NCI-H82 (cell line): ENCODE data around the gene PIKFYVE.
"Not testable (repeated sequence)": the region's sequence is repeated elsewhere in the genome, so short reads cannot be mapped to it uniquely, and the experiment has no call there.

Experiments used
- DNase-seq: peaks from one replicate; lab custom pipeline; 2025; lab: John Stamatoyannopoulos, UW

Gene PIKFYVE

GRCh38 chr2:208254118-208254870, 11.8 kb upstream of the PIKFYVE start:
- DNase-seq = peak; percentile 96

GRCh38 chr2:208254871-208255556, 11.0 kb upstream of the PIKFYVE start, which contains the start of gene IDH1:
IDH1 (minus strand) TSS chr2:208255071; CDS start chr2:208251551, 3,520 bp downstream.
- peak; percentile 98 for DNase-seq

GRCh38 chr2:208255557-208256106, 10.4 kb upstream of the PIKFYVE start:
- DNase-seq = peak; percentile 30

- no peak for DNase-seq
Observed at GRCh38 chr2:208256192-208256782, 9.8 kb upstream of the PIKFYVE start.

GRCh38 chr2:208256849-208257813, 8.9 kb upstream of the PIKFYVE start:
- not testable (repeated sequence) for DNase-seq

GRCh38 chr2:208265371-208265800, 669 bp upstream of the PIKFYVE start:
- peak; percentile 61 for DNase-seq

GRCh38 chr2:208266553-208266893, 468 bp downstream of the PIKFYVE start:
- no peak for DNase-seq

GRCh38 chr2:208266936-208267335, 881 bp downstream of the PIKFYVE start:
- no peak for DNase-seq

- peak; percentile 70 for DNase-seq
Observed at GRCh38 chr2:208267526-208267925, 1.5 kb downstream of the PIKFYVE start.

GRCh38 chr2:208268156-208268952, 2.3 kb downstream of the PIKFYVE start:
- DNase-seq = no peak

- peak; percentile 22 for DNase-seq
Observed at GRCh38 chr2:208269091-208269490, 3.0 kb downstream of the PIKFYVE start.

GRCh38 chr2:208274748-208275147, 8.7 kb downstream of the PIKFYVE start:
- peak; percentile 10 for DNase-seq

- DNase-seq = no peak
Observed at GRCh38 chr2:208278549-208278948, 12.5 kb downstream of the PIKFYVE start.

GRCh38 chr2:208279236-208279635, 13.2 kb downstream of the PIKFYVE start:
- no peak for DNase-seq

- DNase-seq = no peak
Observed at GRCh38 chr2:208280234-208280633, 14.2 kb downstream of the PIKFYVE start.

- DNase-seq = no peak
Observed at GRCh38 chr2:208280933-208281332, 14.9 kb downstream of the PIKFYVE start.

GRCh38 chr2:208285853-208286252, 19.8 kb downstream of the PIKFYVE start:
- DNase-seq = no peak

GRCh38 chr2:208294482-208295024, 28.5 kb downstream of the PIKFYVE start:
- DNase-seq = no peak

- no peak for DNase-seq
Observed at GRCh38 chr2:208295834-208296233, 29.8 kb downstream of the PIKFYVE start.

GRCh38 chr2:208296610-208297009, 30.6 kb downstream of the PIKFYVE start:
- no peak for DNase-seq
